Daoy (cell line): Measurements from ENCODE around the gene YPEL3. TPM values are rescaled to one million over a fixed set of nuclear protein-coding genes. Genes with fewer than 3 reads are reported as not detected.

Experiments
- DNase-seq: peaks from one replicate; pipeline ENCODE4 v3.0.0-alpha.2; 2015; ENCODE audit warnings: low read depth
- total RNA-seq: library from RNA; depleted of rRNA; stranded (reverse); fragments of >200 nt; shearing (Covaris generic); gene quantifications from 2 replicates; pipeline ENCODE4 v1.2.3, GENCODE V29; 2014

Gene YPEL3
- total RNA-seq, 1 experiment from 2014 or later: 1.0 TPM

DNA sequence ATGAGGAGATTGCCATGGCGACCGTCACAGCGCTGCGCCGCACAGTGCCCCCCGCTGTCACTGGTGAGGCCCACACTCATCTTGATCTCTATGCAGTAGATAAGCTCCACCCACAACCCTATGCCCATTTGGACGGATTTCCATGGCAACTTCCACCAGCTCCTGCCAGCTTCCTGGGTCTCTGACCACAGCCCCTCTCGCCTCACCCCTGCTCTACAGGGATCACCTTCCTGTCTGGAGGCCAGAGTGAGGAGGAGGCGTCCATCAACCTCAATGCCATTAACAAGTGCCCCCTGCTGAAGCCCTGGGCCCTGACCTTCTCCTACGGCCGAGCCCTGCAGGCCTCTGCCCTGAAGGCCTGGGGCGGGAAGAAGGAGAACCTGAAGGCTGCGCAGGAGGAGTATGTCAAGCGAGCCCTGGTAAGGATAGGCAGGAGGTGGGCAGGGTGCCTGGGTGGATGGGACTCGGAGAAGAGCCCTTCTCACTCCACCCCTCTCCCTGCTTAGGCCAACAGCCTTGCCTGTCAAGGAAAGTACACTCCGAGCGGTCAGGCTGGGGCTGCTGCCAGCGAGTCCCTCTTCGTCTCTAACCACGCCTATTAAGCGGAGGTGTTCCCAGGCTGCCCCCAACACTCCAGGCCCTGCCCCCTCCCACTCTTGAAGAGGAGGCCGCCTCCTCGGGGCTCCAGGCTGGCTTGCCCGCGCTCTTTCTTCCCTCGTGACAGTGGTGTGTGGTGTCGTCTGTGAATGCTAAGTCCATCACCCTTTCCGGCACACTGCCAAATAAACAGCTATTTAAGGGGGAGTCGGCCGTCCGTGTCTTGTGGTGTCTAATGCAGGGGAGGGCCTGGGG lies 26.2 kb downstream of the YPEL3 start:
- DNase-seq: no peak

DNA sequence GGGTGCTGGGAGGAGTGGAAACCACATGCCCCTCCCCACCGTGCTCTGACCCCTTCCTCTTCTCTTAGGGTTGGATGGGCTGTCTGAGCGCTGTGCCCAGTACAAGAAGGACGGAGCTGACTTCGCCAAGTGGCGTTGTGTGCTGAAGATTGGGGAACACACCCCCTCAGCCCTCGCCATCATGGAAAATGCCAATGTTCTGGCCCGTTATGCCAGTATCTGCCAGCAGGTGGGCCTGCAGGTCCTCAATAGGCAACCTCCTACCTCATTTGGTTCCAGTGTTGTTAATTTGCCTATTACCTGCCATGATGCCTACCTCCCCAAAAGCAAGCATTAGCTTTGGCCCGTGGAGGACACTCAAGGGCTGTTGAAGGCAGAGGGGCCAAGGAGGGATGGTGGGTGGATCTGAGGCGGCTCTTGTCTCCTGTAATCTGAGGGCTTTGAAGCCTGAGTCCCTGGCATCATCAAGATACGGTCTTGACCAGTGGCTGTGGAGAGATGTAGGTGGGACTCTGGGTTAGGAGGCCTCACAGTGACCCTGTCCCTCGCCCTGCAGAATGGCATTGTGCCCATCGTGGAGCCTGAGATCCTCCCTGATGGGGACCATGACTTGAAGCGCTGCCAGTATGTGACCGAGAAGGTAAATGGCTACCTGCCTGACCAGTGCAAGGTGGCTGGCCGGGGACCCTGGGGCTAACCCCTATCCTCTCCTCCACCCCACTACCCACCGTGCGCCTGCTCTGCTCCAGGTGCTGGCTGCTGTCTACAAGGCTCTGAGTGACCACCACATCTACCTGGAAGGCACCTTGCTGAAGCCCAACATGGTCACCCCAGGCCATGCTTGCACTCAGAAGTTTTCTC lies 27.0 kb downstream of the YPEL3 start:
- no peak for DNase-seq

DNA sequence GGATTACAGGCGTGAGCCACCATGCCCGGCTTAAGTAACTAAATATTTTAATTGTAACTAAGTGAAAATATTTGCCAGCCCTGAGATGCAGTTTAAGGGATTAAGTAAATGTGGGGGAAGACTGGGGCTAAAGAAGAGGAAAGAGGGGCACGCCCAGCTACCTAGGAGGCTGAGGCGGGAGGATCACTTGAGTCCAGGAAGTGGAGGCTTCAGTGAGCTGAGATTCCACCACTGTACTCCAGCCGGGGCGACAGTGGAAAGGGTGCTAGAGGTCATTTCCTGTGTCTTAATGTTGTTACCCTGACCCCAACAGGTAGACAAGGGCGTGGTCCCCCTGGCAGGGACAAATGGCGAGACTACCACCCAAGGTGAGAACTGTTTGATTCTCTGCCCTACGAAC lies 27.7 kb downstream of the YPEL3 start:
- no peak for DNase-seq

DNA sequence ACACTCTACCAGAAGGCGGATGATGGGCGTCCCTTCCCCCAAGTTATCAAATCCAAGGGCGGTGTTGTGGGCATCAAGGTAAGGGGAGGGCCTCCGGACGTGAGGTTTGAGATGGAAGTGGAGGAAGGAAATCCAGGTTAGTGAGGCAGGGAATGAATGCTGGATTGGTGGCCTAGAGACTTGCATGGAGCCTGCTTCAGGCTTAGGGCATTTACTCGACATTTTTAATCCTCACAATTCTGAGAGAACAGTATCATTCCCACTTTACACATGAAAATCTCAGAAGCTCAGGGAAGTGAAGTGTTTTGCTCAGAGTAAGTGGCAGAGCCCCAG lies 28.5 kb downstream of the YPEL3 start:
- no peak for DNase-seq

DNA sequence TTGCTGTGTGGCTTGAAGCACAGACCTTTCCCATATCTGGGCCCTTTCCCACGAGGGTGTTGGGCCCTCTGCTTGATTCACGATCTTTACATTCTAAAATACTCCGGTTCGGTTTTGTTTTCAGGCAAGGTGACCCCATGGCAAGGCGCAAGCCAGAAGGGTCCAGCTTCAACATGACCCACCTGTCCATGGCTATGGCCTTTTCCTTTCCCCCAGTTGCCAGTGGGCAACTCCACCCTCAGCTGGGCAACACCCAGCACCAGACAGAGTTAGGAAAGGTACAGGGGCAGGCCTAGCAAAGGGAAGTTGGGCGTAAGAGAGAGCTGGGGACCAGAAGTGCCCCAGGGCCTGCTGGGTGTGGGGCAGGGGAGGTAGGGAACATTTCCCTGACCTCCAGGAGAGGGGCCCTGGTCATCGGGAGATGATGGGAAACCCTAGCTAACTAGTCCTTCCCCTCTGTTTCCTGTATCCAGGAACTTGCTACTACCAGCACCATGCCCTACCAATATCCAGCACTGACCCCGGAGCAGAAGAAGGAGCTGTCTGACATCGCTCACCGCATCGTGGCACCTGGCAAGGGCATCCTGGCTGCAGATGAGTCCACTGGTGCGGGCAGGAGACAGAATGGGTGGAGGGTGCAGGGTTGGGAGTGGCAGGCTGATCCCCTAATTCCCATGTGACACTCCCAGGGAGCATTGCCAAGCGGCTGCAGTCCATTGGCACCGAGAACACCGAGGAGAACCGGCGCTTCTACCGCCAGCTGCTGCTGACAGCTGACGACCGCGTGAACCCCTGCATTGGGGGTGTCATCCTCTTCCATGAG lies 29.0 kb downstream of the YPEL3 start:
- DNase-seq: no peak

DNA sequence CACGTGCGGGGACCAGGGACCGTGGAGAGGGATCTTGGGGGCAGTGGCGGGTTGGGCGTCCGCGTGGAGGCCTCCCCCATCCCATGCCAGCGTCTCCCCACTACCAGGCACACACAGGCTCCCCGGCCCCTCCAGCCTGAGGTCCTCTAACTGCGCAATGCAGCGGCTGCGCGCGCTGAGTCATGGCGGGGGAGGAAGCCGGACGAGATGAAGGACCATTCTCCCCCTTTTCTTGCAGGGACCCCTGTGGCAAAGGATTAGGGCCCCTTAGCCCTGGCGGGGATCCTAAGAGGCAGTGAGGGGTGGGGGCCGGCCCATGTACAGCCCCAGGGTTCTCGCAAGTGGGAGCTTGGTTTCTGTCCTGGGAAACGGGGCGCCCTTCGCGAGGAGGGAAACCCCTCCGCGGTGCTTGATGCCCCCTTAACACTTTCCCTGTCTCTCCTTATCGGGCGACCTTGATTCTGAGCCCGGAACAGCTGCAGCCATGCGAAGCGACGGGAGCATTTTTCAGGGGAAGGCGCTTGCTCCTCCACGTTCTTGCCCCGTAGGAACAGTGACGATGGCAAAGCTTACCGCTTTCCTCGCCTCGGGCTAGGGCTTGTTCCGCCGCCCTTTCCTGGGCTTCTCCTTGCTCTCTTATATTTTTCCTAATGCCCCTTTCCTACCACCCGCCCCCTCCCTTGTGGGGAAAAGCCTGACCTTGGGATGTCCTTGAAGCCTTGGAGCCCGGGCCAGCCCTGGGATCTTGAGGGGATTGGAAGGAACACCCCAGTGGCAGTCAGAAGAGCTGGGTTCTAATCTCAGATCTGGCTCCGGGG lies 29.9 kb downstream of the YPEL3 start:
- DNase-seq: peak; percentile 72

DNA sequence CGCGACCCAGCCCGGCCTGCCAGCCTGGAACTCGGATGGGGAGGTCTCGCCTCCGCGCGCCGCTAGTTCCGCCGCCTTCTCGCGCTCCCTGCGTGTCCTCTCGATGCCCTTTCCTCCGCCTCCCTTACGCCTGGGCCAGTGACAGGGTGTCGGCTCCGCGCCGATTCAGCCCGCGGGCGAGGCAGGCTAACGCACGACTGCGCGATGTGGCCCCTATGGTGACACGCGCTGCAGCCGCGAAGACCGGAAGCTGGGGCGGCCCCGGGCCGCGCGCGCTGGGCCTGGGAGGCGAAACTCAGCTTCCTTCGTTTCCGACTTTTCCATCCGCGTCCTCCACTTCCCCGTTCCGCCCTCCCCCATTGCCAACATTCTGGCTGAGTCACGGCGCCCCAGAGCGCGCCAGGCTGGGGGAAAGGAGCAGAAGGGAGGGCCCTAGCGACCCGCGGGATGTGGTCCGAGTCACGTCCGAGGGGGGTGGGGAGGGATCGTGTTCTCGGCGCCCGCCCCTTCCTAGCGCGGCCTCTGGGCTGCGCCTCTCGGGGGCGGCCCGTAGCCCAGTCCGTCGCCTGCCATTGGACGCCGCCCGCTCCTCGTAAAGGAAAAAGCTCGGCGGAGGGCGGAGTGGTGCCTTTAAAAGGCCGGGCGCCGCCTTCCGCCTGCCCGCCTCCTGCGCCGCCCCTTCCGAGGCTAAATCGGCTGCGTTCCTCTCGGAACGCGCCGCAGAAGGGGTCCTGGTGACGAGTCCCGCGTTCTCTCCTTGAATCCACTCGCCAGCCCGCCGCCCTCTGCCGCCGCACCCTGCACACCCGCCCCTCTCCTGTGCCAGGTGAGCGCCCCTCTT lies 30.7 kb downstream of the YPEL3 start, which contains the start of gene ALDOA:
Gene ALDOA (plus strand): TSS at position 659 of the 841 bp plus-strand sequence. CDS start 1,138 bp downstream, outside the sequence.
- peak; percentile 99 for DNase-seq

DNA sequence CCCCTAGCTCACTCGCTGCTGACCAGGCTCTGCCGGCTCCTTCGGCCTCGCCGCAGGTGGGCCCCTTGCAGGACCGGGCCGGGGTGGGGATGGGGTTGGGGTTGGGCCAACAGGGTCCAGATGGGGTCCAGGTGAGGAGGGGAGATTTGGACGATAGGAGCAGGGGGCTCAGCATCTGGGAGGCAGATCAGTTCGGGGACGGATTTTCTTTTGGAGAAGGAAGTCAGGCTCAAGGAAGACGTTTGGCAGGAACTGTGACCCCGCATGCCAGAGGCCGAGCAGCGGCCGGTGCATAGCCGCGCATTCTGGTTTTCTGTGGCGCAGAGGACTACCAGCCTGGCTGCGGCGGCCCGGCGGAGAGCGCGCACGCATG lies 31.3 kb downstream of the YPEL3 start:
- no peak for DNase-seq

DNA sequence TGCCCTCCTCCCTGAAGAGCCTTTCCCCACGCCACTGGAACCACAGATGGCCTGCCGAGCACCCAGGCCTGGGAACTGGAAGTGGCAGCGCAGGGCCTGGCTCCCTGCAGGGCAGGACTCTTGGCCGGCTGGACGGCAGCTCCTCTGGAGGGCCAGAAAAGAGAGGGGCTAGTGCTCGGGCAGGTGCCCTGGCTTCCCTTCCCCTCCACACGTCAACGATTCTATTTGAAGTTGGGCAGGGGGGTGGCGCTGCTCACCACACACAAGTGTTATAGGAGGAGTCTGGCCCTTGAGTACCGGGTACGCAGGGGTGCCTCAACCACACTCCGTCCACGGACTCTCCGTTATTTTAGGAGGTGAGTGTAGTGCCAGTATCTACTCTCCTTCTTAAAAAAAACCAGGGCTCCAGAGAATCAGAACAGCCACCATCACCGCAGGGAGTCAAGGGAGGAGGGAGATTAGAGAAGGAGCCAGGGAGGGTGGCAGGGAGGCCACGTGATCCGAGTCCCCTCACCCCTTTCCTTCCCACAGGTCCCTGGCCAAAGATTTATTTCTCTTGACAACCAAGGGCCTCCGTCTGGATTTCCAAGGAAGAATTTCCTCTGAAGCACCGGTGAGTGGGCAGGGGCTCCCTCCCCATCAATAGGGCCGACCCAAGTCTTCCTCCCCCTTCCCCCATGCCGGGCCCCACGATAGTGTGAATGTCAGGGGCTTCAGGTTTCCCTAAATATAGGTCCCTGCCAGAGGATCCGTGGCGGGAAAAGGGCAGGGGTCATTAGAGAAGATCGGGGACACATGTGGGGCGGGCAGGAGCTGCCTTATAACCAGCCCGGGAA lies 31.9 kb downstream of the YPEL3 start:
- DNase-seq: peak; percentile 60

DNA sequence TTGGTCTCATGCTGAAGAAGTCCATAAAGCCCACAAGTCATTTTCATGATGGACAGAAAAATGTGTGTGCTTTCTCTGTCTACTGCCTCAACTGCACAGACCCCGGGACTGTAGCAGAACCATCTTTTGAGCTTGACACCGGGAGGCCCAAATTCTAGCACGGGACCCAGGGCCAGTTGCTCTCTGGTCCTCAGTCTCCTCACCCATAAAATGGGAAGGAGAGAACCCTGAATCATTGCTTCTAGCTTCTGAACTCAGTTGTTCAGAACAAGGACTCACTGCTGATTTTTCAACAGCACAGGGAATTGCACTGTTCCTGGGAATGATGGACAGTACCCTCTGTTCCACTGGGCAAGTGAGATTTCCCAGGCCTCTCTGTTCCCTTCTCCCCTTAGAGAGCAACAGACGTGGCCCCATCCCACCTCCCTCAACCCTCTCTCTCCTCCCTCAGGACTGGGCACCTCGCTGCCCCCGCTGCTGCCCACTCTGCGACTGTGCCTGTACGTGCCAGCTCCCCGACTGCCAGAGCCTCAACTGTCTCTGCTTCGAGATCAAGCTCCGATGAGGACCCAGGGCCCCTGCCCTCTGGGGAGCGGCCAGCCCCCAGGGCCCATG lies 32.6 kb downstream of the YPEL3 start:
- DNase-seq: no peak

DNA sequence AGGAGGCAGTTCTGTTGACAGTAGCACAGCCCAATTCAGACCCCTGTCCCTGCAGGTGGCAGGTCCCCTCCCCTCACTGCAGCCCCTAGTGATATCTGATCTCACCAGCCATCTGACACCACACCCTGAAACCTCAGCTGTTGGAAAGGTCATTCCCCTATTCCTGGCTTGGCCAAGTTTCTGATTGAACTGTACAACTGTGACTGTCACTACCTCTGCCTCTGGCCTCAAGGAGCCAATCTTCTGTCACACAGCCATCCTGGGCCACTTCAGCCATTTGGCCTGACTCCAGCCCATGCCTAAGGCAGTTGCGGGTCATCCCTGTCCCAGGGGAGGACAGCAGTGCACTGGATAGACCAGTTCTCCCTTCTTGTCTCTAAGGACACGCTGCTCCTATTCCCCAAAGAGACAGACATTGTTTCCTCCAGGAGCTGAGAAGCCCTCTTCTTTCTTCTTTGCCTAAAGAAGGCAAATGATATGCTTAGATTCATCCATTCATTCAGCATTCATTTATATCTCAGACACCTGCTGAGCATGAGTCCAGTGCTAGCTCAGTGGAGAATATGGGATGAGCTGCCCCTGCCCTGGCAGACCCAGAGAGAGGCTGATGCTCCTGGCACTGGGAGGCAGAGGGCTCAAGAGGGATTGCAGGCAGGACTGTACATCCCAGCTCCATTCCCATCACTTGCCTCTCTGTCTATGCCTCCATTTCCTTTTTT lies 35.0 kb downstream of the YPEL3 start:
- no peak for DNase-seq

DNA sequence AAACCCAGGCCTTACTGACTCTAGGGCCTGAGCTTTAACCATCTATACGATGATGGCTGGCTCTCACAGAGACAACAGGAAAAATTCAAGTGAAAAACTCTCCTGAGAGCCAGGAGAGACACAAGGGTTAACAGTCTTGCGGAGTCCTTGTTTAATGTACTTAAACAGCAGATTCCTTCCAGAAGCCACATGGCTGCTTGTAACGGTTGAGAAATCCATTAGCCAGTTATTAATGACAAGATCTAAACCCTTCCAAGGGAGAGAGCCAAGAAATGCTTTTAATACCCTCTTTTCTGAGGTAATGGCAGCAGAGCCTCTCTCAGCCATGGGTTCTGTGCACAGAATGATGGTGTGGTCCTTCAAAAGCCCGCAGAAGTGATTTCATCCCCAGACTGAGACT lies 35.7 kb downstream of the YPEL3 start:
- no peak for DNase-seq

DNA sequence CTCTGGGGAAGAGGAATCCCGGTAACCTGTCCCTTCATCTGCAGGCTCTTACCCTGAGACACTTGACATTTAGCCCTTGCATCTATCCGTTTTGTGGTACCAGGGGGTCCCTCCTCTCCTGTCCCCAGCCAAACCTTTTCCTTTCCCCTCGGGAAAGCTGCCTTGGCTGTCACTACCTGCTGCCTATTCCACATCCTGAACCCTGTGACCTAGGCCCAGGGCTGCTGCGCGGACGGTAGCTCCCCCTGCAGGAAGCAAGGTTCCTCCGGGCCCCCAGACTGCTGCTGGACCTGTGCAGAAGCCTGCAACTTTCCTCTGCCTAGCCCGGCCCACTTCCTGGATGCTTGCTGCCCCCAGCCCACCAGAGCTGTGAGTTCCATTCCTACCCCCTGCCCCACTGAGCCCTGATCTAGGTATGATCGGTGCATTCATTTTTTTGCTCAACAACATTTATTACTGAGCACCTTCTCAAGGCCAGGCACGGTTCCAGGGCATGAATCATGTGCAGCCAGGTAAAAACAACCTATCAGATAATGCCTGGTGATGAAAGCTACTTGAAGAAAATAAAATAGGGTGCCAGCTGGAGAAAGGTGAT lies 41.0 kb downstream of the YPEL3 start:
- DNase-seq: no peak

DNA sequence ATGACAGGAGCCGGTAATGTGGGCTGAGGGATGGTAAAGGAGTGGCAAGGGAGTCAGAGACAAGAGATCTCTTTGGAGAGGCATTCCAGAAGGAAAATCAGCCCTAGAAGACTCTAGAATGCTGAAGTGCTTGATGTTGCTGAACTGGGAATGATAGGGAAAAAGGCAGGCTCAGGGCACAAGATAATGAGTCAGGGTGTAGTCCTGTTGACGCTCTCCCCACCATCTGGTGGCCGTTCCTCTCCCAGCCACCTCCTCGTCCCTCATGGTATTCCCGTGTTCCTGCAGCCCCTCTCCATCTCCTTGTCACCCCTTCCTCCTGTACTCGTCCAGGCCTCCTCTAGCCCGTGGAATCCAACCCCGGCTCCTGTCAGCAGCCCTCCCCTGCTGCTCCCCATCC lies 41.6 kb downstream of the YPEL3 start:
- DNase-seq: no peak

DNA sequence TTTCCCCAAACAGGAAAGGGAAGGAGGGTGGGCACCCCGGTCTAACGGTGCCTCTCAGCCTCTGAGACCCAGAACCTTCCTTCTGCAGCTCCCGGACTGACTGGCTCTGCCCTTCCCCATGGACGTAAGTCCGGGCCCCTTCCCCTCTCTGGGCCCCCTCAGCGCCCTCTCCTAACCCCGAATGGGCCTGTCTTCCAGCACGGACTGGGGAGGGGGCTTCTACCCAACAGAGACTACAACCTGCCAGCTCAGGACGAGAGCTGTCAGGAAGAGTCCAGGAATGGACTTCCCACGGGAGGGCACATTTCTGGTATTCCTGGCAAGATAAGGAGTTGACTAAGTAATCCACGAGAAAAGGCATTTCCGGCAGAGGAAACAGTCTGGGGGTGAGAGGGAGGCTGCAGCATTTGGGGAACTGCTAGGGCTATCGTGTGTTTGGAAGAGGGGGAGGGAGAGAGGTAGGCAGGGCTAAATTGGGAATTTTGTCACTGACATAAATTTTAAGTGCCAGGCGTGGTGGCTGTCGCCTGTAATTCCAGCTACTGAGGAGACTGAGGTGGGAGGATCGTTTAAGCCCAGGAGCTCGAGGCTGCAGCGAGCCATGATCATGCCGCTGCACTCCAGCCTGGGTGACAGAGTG lies 42.5 kb downstream of the YPEL3 start:
- peak; percentile 58 for DNase-seq

DNA sequence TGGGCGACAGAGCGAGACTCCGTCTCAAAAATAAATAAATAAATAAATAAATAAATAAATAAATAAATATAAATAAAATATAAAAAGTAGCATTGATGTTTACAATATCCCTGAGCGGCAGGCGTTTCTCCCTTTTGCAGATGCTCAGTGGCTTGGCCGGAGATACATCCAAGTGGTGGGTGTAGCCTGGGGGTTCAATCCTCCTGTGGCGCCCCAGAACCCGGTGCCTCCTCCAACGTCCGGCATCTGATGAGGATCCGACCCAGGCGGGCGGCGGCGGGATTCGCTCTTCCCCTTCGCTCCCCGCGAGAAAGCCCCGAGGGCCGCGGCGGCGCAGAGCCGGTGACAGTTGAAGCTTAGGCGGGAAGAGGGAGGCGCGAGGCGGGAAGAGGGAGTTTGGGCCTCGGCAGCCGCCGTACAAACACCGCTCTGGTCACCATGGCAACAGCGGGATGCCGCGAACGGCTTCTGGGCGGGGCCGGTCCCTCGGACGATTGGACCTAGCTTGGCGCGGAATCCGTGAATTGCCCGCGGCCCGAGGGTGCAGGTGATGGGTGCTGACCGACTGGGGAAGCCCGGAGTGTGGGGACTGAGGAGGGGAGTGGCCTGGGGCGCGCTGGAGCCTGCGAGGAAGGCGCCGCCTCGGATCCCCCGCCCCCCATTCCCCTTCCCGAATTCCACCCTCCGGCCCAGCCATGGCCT lies 43.2 kb downstream of the YPEL3 start:
- peak; percentile 94 for DNase-seq

DNA sequence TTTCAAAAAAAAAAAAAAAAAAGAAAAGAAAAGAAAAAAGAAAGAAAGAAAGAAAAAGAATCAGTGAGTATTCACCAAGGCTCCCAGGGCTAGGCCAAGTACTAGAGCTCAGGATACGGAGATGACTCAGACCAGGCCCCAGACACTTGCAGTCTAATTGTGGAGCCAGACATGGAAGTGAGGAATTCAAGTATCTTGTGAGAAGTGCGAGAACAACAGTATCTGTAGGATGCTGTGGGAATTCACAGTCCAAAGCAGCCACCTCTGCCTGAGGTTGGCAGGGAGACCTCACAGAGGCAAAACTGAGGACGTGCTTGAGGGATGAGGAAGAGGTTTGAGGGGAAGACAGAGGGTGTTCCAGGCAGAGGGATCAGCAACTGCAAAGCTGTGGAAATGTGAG lies 44.5 kb downstream of the YPEL3 start:
- peak; percentile 74 for DNase-seq
